Body of pancreas (tissue), 4 donors: ENCODE results near the gene ANKRD30B. TPM values are rescaled to one million over a fixed set of nuclear protein-coding genes. Genes with fewer than 3 reads are reported as not detected.

Source experiments
- ATAC-seq: fragments of 150-250 bp; one replicate; pipeline ENCODE4 v1.9.1; 2016
- DNase-seq, 4 donors: peaks; one replicate each; pipeline ENCODE4 v3.0.0-alpha.2; 2019
- H3K27ac ChIP-seq, 4 donors: fragments of 200-600 bp; sonication (generic); 1 replicate in 3 of 4; 2 replicates in 1 of 4; pipeline versions ENCODE4 v1.5.1 to v1.6.1; 2016 to 2019; ENCODE audit warnings: mild to moderate bottlenecking in 1 of 4, mixed read lengths in 1 of 4, moderate library complexity in 1 of 4
- H3K27me3 ChIP-seq, 2 donors: fragments of 200-600 bp; sonication (generic); one replicate each; pipeline ENCODE4 v1.6.0; 2016; ENCODE audit warnings: mild to moderate bottlenecking in 1 of 2
- H3K36me3 ChIP-seq, 2 donors: fragments of 200-600 bp; sonication (generic); replicated peaks in 1 of 2; 2 replicates each; pipeline ENCODE4 v1.5.1; 2016; ENCODE audit warnings: low read depth in 2 of 2; ENCODE audit not compliant: insufficient read depth in 1 of 2
- H3K4me1 ChIP-seq: fragments of 200-600 bp; sonication (generic); one replicate; pipeline ENCODE4 v1.6.0; 2016
- H3K4me3 ChIP-seq, 2 donors: fragments of 200-600 bp; sonication (generic); 1 replicate in 1 of 2; 2 replicates in 1 of 2; pipeline ENCODE4 v1.5.1; 2016 to 2019
- H3K9me3 ChIP-seq, 3 donors: fragments of 200-600 bp; sonication (generic); 1 replicate in 2 of 3; 2 replicates in 1 of 3; pipeline ENCODE4 v1.5.1; 2016
- POLR2A ChIP-seq, 3 donors: fragments of 450-650 bp; IDR thresholded peaks; one replicate each; pipeline ENCODE4 v1.6.1; 2016; ENCODE audit warnings: antibody characterized with exemption in 3 of 3, mild to moderate bottlenecking in 2 of 3
- WGBS, 2 donors: methylation state at CpG; one replicate each; pipeline ENCODE4 v1.1.5; 2017; 5-methylcytosine and 5-hydroxymethylcytosine counted together
- intact Hi-C: fragments of 100-400 bp; cut with DNase I; formaldehyde crosslinking; loops from one replicate; pipeline ENCODE4 v1.15.1; 2023
- microRNA-seq, 2 donors: library from miRNA; unstranded; fragments of <30 nt; microRNA quantifications; one replicate each; pipeline ENCODE4, GENCODE V29; 2016; ENCODE audit warnings: borderline number of aligned reads in 2 of 2, borderline replicate concordance in 2 of 2
- small RNA-seq: library from RNA; depleted of rRNA; stranded (forward); fragments of <200 nt; gene quantifications from one replicate; pipeline ENCODE3, GENCODE V24; 2016
- total RNA-seq, 2 donors: library from RNA; depleted of rRNA; stranded (reverse); fragments of >200 nt; gene quantifications; one replicate each; pipeline ENCODE4 v1.1.0, GENCODE V29; 2016
- TF ChIP-seq, protein P1 (sequence below), 7 experiments: fragments of 450-650 bp in 4 of 7; fragments of 200-600 bp in 3 of 7; sonication (generic) in 3 of 7; IDR thresholded peaks; one replicate each; pipeline ENCODE4 v1.5.1; 2016 to 2019; ENCODE audit warnings: antibody characterized with exemption in 7 of 7

Gene ANKRD30B
- total RNA-seq, 2 donors from 2014 or later = 0.26 to 5.9 TPM

DNA sequence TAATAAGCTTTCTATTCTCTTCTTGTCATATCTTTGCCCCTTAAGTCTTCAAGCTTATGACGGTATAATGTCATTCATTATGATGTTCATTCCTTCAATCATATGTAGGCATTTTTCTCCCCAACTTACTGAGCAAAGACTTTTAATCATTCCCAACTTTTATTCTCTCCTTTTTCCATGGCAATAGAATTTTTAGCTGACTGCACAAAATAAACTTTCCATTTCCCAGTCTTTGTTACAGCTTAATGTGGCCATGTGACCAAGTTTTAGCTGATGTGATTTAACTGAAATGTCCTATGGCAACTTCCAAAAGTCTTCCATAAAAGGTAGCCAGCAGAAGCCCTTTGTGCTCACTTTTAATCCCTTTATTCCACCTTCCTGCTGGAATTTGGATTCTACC, 152.5 kb downstream of the ANKRD30B start:
- DNase-seq (no peak), ATAC-seq (no peak)
- 80 to 82% methylated on average over 1 of the region's 1 CpG for WGBS, 2 donors
- intact Hi-C loops = no loop called here
- no peaks in the 10 kb centered on the region for H3K9me3 ChIP-seq
- no peaks in the 10 kb centered on the region for H3K27me3 ChIP-seq
- H3K4me1 ChIP-seq = no peaks in the 10 kb centered on the region
- H3K36me3 ChIP-seq = no peaks in the 10 kb centered on the region
- H3K27ac ChIP-seq = no peak overlapping the region
- no peak overlapping the region for H3K4me3 ChIP-seq
- TF ChIP-seq, protein P1, sequence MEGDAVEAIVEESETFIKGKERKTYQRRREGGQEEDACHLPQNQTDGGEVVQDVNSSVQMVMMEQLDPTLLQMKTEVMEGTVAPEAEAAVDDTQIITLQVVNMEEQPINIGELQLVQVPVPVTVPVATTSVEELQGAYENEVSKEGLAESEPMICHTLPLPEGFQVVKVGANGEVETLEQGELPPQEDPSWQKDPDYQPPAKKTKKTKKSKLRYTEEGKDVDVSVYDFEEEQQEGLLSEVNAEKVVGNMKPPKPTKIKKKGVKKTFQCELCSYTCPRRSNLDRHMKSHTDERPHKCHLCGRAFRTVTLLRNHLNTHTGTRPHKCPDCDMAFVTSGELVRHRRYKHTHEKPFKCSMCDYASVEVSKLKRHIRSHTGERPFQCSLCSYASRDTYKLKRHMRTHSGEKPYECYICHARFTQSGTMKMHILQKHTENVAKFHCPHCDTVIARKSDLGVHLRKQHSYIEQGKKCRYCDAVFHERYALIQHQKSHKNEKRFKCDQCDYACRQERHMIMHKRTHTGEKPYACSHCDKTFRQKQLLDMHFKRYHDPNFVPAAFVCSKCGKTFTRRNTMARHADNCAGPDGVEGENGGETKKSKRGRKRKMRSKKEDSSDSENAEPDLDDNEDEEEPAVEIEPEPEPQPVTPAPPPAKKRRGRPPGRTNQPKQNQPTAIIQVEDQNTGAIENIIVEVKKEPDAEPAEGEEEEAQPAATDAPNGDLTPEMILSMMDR (IDR thresholded peaks at IDR 0.05) = no peak
- TF ChIP-seq POLR2A (IDR thresholded peaks at IDR 0.05) = no peak

Small RNAs within 50 kb of the gene (microRNA-seq; reads per million reads assigned to microRNA genes)
- 0 reads per million in 2 donors for gene MIR3156-2

Small RNAs within 50 kb of the gene (small RNA-seq; reads per million reads assigned to genes)
- gene MIR3156-2 (not detected), gene RNU6-1210P (not detected)

Other genes with a start within 250 kb of the ANKRD30B start
- gene POTEC, start 204.6 kb upstream of the ANKRD30B start, total RNA-seq = 1 to 10 TPM in 1 of 2 donors, not detected in 1; 4.0 TPM